Measurements from ENCODE around the gene ABHD11. TPM values are rescaled to one million over a fixed set of nuclear protein-coding genes. Genes with fewer than 3 reads are reported as not detected.

ABHD11 gene
- total and polyA plus RNA-seq, 8 donors, result 12.5 to 36.3 (median 15.7) TPM

DNA sequence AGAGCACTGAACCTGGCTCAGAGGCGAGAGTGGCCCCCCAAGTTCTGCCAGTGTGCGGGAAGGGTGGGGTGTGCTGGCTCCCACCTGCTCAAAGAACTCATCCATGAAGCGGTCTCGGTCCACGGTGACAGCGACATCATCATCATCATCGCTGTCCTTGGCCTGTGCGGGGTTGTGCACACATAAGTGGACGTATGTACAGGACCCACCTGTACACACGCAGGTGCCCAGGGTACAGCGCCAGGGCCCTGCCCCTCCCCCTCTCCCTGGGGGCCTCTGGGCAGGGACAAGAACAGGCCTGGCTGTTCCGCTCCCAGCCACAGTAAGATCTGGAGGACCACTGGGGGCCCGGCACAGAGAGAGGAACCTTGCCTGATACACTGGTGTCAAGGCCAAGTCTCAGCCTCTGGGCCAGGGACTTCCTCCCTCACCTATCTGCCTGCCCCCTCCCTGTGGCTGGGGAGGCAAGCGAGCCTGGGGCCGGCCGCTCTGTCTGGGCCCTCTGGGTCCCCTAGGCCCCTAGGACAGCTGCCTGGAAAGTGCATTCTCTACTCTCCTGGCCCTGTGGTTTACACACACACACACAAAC lies 29.5 kb downstream of the ABHD11 start:
- intact Hi-C loops (cut with DNase I), result no loop called here
- TF ChIP-seq, protein P1, sequence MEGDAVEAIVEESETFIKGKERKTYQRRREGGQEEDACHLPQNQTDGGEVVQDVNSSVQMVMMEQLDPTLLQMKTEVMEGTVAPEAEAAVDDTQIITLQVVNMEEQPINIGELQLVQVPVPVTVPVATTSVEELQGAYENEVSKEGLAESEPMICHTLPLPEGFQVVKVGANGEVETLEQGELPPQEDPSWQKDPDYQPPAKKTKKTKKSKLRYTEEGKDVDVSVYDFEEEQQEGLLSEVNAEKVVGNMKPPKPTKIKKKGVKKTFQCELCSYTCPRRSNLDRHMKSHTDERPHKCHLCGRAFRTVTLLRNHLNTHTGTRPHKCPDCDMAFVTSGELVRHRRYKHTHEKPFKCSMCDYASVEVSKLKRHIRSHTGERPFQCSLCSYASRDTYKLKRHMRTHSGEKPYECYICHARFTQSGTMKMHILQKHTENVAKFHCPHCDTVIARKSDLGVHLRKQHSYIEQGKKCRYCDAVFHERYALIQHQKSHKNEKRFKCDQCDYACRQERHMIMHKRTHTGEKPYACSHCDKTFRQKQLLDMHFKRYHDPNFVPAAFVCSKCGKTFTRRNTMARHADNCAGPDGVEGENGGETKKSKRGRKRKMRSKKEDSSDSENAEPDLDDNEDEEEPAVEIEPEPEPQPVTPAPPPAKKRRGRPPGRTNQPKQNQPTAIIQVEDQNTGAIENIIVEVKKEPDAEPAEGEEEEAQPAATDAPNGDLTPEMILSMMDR (IDR thresholded peaks at IDR 0.05), result no peak
- no peak overlapping the region for H3K4me3 ChIP-seq
- peaks cover 2 to 7% of the 10 kb centered on the region in 2 donors for H3K4me1 ChIP-seq
- H3K36me3 ChIP-seq, result peaks cover 0 to 4% of the 10 kb centered on the region in 2 donors
- peaks cover 0 to 48% of the 10 kb centered on the region in 2 donors for H3K27me3 ChIP-seq
- no peak for DNase-seq
- H3K9me3 ChIP-seq, result no peaks in the 10 kb centered on the region
- no peak overlapping the region for H3K27ac ChIP-seq
- ATAC-seq, result no peak

DNA sequence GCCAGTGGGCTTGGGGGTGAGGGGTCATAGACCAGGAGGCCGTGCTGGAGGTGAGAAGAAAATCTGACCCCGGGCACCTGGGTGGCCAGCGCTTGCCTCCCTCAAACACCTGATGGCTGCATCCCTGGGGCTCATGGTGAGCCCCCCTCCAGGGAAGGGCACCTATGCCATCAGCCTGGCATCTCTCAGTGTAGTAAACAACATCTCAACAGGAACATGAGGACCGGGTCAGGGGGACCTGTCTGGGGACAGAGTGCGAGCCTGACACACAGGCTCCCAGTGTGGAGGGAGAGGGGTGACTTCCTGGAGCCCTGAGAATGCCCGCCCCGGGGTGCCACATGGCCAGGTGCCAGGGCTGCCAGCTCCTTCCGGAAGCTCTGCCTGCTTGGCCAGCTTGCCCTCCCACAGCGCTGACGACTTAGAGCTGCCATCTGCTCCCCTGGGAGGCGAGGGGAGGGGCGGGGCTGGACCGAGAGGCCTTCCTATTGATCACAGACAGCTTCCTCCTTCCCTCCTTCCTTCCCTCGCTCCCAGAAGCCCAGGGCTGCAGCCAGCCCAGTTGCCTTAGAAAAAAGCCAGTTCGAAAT lies 31.5 kb downstream of the ABHD11 start:
- ATAC-seq, result no peak
- peaks cover 0 to 51% of the 10 kb centered on the region in 2 donors for H3K27me3 ChIP-seq
- DNase-seq, result no peak
- peaks cover 2 to 9% of the 10 kb centered on the region in 2 donors for H3K4me1 ChIP-seq
- no peak overlapping the region for H3K27ac ChIP-seq
- TF ChIP-seq, protein P1 (IDR thresholded peaks at IDR 0.05), result no peak
- H3K4me3 ChIP-seq, result no peak overlapping the region
- intact Hi-C loops (cut with DNase I), result no loop called here
- H3K9me3 ChIP-seq, result no peaks in the 10 kb centered on the region
- H3K36me3 ChIP-seq, result peaks cover 0 to 17% of the 10 kb centered on the region in 2 donors

DNA sequence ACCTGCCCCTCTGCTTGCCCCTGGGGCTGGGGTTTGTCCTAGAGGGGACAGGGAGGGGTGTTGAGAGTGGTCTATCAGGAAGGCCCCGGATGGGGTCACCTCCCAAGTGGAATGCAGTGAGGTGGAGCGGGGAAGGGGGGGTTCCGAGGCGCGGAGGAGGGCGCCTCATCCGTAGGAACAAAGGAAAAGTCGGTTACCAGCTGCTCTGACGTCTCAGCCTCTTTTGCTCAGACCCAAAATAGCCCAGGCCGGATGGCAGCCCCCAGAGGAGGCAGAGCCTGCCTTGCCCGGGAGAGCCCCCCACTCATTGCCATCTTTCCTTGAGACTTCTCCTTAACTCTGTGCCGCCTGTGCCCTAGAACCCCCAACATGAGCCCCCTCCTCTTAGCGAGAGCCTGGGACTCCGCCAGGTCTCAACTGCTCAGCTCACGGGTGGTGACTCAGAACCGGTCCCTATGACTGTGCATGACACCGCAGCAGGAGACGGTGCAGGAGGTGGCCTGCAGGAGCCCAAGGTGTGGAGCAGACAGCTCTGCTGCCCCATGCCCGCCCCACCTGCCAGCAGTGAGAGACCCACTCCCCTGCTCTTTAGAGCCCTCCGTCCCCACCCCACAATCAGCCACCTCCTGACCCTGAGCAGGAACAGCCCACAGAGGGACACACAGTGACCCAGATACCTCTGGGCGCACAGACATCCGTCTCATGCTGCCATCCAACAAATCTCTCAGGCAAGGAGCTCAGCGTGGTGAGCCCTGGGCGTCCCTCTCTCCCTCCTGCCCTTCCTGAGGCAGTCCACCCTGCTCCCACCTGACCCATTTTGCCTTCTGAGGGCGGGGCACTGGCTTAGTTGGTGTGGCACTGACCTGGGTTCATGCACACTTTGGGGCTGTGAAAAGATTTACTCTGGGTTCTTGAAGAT lies 32.2 kb downstream of the ABHD11 start:
- DNase-seq, result no peak
- Histone ChIP-seq H3K36me3 (peaks cover 0 to 19% of the 10 kb centered on the region in 2 donors), H3K4me3 (no peak overlapping the region), H3K4me1 (peaks cover 2 to 9% of the 10 kb centered on the region in 2 donors), H3K27ac (no peak overlapping the region), H3K9me3 (no peaks in the 10 kb centered on the region), H3K27me3 (peaks cover 0 to 46% of the 10 kb centered on the region in 2 donors)
- TF ChIP-seq, protein P1 (IDR thresholded peaks at IDR 0.05), result no peak
- intact Hi-C loops (cut with DNase I), result no loop called here
- ATAC-seq, result no peak

DNA sequence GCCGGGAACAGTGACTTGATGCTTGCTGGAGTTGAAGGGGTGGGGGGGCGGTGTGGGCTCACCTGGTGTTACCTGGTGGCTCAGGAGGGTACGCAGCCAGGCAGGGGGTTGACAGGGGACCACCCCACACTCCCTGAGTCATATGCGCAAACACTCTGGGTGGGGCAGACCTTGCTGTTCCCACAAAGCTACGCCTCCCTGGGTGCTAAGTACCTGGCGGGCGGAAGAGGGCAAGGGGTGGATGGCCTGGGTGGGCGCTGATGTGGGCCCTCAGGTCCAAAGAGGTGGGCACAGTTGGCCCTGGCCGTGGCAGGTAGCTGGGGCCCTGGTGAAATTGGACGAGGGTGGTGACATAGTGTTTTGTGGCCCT lies 33.1 kb downstream of the ABHD11 start:
- Histone ChIP-seq H3K36me3 (peaks cover 0 to 25% of the 10 kb centered on the region in 2 donors), H3K27me3 (peaks cover 0 to 44% of the 10 kb centered on the region in 2 donors), H3K4me1 (peaks cover 2 to 9% of the 10 kb centered on the region in 2 donors), H3K4me3 (no peak overlapping the region), H3K27ac (no peak overlapping the region), H3K9me3 (no peaks in the 10 kb centered on the region)
- ATAC-seq (no peak), DNase-seq (no peak)
- intact Hi-C loops (cut with DNase I), result no loop called here
- TF ChIP-seq, protein P1 (IDR thresholded peaks at IDR 0.05), result no peak

Data from left lung (tissue), 10 donors.